Activated gamma-delta T cell treated with anti-CD3 and anti-CD28 coated beads, Interleukin-2, amount 50 U/mL, for 16 hours (primary cell): ENCODE data around the gene NOSIP.

ENCODE experiments used
- DNase-seq: peaks from one replicate; pipeline ENCODE4 v3.0.0-alpha.2; 2020; ENCODE audit warnings: low read depth

Gene NOSIP

DNA sequence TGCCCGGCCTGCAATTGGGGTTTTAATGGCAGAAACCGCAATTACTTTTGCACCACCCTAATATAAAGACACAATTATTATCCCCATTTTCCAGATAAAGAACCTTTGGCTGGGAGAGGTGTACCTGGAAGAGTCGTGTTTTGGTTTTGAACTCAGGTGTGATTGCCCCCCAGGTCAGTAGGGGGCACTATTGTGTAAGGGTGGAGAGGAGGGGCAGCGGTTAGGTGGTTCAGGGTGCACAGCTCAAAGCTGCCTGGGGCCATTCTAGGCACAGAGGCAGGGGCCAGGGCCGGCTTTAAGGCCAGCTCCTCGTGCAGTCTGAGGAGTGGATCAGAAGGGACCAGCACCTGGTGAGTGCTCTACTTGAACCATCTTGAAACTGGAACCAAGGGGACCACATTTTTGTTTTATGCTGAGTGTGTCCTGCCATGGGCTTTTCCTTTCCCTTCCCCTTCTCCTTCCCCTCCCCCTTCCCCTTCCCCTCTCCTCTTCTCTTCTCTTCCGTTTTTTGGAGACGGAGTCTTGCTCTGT, 73.7 kb downstream of the NOSIP start:
- peak; percentile 72 for DNase-seq
